ENCODE results near the gene SLC9A7.

Gene SLC9A7

DNA sequence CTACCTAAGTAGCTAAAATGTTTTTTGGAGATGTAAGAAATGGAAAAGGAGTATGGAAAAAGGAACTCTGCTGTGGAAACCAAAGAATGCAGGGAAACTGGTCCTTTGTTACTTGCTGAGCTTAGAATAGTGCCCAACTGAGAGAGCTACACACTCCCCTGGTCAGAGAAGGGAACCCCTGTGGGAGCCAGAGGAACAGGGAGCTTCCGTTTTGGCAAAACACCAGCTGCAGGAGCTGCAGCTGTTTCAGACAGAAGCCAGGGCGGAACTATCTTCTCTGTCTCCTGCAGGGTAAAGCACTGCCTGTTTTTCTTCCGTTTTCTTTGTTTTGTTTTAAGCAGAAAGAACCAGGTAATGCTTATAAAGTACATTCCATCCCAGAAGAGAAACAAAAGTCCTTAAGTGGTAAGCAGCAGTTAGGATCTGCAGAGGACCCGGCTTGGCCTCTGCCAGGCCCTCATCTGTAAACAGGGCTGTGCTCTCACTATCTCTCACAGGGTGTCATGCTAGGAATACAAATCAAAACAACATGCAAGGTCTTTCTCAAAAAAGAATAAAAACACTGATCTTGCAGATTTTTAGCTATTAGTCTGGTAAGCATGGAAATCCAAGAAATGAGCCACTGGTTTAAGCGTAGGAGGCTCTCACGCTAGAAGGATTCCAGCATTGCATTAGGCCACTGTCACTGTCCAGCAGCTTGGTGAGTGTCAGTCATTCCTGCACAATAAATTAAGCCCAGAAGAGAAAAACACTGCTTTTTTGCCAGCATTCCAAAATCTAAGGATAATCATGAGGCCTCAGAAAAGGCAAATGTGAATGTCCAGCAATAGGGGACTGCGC, 109.3 kb downstream of the SLC9A7 start:
- peak; percentile 50 for DNase-seq (ENCODE audit: low read depth, low spot score)

DNA sequence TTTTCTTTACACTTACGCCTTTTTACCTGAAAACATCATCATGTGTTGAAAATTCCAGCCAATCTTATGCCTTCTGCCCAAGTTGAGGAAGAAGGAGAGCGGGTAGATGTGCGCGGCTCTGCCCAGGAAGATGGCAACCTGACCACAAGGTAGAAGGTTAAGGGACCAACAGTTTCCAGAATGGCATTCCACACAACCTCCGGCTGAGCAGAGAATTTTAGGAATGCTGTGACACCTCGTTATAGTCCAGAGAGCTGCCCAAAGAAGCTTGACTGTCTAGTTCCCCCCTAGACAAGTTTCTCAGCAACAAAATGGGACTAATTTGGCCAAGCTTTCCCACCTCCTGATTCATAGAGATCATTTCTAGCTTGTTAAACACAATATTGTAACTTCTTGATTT, 110.3 kb downstream of the SLC9A7 start:
- no peak for DNase-seq (ENCODE audit: low read depth, low spot score)

DNA sequence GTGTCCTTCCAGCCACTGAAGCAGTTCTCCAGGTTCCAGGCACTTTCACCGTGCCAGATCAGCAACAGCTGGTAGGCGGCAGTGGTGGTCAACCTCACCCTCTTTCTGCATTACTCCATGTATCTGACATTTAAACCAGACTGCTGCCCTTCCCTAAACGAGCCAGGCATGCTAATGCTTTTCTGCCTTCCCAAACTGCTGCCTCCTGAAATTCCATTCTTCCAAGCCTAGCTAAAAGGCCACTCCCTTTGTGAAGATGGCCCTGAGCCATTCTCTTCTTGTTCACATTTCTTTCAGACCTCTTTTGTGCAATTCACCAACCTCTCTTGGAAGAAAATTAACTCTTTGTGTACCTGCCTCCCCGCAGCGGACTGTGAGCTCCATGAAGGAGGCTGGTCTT, 111.7 kb downstream of the SLC9A7 start:
- DNase-seq (ENCODE audit: low read depth, low spot score): no peak

DNA sequence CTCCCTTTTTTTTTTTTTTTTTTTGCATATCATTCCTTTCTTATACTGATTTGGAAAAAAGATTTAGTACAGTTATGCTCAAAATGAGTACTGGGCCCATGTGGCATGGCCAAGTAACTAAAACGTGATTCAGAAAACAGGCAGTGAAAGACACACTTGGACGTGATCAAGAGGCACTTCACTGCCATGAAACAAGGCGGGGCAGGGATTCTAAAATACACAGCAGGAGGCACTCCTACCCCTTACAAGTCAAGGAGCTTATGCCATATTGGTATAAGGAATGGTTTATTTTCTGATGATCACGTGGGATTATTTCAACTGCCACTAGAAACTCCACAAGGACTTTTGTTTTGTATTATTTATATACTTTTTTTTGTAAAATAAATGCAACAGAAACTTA, 113.3 kb downstream of the SLC9A7 start:
- DNase-seq (ENCODE audit: low read depth, low spot score): no peak

DNA sequence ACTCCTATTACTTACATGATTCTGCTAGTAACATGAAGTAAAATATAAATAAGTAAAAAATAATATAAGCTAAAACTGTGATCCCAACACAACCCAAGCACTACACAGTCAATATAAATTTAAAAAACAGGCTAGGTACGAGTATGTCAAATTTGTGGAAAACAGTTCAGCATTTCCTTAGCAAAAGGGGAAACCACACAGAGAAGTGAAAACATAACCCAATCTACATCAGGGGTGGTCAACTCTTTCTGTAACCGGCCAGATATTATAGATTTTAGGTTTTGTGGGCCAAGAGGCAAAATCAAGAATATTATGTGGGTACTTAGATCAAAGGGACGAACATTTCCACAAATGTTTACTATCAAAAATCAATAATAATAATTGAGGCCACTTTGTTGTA, 115.3 kb downstream of the SLC9A7 start:
- no peak for DNase-seq (ENCODE audit: low read depth, low spot score)

DNA sequence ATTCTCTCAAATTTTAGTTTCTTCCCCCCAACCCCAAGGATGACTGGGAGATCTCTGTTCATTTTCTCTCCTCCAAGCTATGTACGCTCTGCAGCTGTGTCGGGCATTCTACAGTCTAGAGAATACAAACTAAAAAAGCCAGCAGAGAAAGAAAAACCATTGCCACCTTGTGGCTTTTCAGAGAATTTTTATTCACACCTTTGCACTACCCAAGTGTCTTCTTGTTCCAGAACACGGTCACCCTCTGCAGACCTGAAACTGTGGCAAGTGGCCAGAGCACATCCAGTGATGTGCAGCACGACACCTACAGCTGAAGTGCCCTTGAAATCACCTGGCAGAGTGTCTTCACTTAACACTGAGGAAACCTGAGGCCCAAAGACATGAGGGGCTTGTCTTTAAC, 116.8 kb downstream of the SLC9A7 start:
- no peak for DNase-seq (ENCODE audit: low read depth, low spot score)

DNA sequence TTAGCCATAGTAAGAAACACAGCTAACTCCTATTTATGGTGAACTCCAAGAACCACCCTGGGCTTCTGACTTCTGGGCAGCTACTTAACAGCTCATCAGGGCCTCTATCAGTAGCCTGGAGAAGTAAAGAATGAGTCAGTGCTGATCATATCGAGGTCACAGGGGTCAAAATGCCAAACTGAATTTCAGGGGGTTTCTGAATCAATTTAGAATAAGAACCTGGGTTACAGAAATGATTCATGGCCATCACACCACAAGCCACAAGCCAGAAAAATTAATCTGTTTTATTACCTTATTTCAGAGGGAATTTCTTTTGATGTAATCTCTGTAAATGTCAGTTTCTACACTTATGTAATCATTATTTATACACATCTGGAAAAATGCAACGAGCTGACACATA, 121.0 kb downstream of the SLC9A7 start:
- DNase-seq (ENCODE audit: low read depth, low spot score): no peak

DNA sequence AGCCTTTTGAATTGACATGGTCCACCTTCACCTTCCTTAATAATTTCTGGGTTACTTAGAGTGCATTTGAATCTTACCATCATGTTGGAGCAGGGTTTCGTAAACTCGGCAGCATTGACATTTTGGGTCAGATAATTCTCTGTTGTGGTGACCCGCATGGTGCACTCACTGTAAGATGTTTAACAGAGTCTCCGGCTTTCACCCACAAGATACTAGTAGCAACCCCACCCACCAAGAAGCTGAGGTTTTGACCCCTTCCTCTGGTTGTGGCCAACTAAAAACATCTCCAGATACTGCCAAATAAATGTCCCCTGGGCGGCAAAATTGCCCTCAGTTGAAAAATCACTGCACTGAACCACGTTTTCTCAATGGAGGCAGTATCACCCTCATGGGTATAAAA, 122.7 kb downstream of the SLC9A7 start:
- no peak for DNase-seq (ENCODE audit: low read depth, low spot score)

DNA sequence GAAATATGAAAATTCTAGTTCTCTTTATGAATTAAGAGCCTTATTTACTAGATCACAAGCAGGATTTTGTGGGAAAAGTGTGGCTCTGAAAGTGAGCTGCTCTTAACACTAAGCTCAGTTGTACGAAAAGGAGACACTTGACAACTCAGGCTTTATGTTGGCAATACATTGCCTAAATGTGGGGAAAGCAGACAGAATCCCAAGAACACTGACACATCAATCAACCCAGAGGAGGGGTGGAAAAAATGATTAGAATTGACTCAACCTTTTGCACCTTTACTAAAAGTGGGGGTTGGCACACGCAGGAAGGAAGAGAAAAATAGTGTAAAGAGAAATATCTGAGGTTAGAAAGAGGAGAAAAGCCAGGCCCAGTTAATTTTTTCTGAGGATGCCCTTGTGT, 123.7 kb downstream of the SLC9A7 start:
- DNase-seq (ENCODE audit: low read depth, low spot score): no peak

DNA sequence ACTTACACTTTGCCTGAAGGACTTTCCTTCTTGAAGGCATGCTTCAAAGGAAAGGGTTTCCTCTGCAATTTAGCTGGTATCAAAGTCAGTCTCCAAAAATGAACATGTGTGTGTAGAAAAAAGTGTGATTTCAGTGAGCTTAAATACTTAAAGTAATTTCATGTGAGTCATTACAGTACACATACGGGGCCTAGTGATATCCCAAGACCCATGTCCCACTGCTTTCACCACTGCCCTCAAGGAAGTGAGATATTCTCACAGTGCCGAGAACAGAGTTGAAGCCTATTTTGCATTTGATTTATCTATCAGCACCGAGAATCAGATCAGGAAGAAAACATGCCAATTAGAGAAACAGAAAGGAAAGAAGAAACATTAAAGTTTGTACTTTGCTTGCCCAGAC, 124.3 kb downstream of the SLC9A7 start:
- no peak for DNase-seq (ENCODE audit: low read depth, low spot score)

DNA sequence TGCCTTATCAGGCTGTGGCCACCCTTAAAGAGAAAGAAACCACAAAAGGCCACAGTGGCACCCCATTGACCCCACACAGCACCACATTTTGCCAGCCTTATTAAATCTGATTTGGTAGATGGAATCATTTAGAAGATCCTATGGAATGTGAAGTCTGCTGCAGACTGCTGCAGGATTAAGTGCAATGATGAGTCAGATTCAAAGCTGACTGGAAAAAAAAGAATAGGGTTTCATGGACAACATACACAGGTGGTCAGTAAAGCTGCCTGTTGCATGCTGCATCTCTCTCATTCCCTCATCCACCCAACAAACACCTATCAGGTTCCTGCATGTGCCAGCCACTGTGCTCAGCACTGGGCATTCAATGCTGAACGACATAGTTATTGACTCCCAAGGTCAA, 128.8 kb downstream of the SLC9A7 start:
- no peak for DNase-seq (ENCODE audit: low read depth, low spot score)

DNA sequence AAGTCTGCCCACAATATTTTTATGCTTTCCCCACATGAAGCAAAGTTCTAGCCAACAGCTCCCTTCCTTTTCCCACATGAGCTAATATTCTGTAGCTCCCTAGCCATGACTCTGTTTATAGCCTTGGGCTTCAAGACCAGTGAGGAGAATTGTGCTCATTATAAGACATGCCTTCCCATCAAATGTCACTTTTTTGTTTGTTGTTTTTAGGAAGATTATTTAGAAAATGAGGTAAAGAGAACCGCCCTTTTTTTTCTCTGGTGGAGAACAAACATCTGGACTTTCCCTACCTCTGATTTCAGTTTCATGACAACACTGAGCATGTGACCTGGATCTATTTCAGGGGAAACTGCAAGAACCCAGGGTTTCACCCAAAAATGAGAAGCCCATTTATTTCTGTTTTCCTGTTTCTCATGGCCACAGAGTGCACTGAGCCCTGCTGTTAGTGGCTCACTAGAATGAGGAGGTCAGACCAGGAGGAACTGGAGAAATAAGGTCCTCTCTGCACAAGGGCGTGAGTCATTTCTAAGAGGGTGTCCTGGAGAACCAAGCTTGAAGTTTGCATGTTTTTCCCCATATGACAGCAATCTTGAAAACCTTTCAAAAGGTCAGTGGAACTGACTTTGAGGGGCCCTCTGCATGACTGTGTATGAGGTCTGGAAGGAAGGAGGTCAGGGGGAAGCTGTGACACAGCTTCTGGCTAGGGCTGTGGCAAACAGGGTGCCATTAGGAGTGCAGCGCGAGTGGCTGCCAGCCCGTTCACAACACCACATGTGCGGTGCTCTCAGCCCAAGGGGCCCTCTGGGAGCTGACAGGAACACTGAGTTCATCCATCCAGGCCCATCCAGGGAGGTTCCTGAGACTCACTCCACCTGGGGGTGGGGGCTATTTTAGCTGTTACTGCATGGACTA, 130.2 kb downstream of the SLC9A7 start:
- no peak for DNase-seq (ENCODE audit: low read depth, low spot score)

DNA sequence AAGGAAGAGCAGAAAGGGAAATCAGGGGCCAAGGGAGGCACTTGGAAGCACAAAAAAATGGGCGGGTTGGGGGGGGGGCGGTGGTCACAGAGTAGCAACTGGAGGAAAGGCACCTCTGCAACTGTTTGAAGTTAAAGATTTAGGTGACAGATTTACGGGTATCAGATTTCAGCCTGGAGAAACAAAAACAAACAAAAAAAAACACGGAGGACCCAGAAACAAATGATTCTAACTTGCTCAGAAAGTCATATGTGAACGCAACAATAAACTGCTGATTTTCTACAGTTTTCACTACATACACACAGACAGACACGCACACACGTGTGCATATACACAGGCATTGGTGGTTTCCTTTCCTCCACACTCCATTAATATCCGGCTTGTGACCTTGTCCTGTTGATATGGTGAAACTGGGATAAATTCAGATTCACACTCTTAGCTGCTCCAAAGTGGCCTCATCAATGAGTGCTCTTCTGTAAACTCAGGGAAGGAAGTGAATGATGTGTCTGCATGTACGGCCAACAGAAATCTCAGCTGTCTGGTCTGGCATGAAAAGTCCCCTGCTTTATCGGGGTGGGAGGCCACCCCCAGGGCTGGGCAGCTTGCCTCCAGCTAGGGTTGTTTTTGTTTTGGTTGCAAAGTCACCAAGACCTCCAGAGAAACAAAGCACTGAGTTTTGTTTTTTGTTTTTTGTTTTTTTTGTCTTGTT, 131.1 kb downstream of the SLC9A7 start:
- DNase-seq (ENCODE audit: low read depth, low spot score): no peak

DNA sequence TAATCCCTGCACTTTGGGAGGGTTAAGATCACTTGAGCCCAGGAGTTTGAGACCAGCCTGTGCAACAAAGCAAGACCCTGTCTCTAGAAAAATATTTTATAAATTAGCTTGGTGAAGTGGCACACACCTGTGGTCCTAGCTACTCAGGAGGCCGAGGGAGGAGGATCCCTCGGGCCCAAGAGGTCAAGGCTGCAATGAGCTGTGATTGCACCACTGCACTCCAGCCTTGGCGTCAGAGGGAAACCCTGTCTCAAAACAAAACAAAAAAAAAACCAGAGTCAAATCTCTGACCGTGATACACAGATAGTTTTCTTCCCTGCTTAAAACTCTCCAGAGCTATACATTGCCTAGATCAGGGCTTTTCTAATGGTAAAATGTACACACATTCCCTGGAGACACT, 131.9 kb downstream of the SLC9A7 start:
- no peak for DNase-seq (ENCODE audit: low read depth, low spot score)

DNA sequence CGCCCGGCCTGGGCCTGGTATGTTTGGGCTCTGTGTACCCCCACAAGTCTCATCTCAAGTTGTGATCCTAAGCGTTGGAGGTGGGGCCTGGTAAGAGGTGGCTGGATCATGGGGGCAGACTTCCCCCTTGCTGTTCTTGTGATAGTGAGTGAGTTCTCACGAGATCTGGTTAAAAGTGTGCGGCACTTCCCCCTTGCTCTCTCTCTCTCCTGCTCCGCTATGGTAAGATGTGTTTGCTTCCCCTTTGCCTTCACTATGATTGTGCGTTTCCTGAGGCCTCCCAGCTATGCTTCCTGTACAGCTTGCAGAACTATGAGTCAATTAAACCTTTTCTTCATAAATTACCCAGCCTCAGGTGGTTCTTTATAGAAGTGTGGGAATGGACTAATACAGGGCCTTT, 132.4 kb downstream of the SLC9A7 start:
- DNase-seq (ENCODE audit: low read depth, low spot score): no peak

DNA sequence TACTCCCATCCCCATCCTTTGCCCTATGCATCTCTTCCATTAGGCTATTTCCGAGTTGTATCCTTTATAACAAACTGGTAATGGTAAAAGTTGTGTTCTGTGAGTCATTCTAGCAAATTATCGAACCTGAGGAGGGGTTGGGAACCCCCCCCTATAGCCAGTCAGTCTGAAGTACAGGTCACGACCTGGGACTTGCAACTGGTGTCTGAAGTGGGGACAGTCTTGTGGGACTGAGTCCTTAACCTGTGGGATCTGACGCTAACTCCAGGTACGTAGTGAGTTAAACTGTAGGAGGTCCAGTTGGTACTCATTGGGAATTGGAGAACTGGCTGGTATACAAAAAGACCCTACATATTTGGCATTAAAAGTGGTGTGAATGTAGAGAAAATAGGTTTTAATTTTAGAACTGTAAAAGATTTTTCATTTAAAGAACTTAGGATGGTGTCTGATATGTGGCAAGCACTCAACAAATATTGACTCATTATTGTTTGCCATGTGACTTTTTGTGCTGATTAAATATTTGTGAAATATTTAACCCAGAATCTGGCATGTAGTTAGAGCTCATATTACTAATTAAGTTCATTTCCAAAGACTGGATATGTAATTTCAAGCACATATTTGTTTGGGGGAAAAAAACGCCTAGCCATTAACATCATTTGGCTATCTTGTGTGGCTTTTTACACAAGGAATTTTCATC, 134.7 kb downstream of the SLC9A7 start:
- DNase-seq (ENCODE audit: low read depth, low spot score): no peak

DNA sequence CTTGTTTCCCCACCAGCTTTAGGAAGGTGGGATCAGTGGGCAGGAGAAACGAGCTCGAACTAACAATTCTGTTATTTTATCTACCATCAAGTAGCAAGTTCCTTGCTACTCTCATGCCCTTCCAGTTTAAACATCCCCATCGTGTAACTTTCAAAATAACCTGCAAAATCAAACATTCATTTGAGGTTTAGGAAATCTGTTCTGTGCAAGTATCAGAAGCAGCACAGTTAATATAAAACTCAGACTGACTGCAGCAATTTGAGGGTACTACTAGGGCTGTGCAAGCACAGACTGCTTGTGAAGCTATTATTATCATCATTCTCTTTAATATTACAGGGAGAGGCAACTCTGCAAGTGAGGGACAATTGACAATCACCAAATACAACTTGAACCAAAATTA, 137.3 kb downstream of the SLC9A7 start:
- DNase-seq (ENCODE audit: low read depth, low spot score): no peak

DNA sequence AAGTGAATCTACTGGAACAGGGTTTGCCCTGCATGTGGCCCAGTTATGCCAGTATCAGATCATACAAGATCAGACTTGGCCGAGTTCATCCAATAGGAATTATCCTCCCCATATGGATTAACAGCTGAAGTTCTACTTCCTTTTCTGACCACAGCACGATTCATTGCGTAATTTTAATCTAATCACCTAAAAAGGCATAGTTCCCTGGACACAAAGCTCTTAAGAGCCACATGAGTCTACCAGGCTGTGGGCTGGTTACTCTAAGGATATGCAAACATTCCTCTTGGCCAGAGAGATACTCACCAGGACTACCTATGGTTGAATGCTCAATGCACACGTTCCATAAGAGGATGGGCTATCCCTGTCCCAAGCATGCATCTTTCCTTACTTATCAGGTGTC, 138.4 kb downstream of the SLC9A7 start:
- DNase-seq (ENCODE audit: low read depth, low spot score): no peak

DNA sequence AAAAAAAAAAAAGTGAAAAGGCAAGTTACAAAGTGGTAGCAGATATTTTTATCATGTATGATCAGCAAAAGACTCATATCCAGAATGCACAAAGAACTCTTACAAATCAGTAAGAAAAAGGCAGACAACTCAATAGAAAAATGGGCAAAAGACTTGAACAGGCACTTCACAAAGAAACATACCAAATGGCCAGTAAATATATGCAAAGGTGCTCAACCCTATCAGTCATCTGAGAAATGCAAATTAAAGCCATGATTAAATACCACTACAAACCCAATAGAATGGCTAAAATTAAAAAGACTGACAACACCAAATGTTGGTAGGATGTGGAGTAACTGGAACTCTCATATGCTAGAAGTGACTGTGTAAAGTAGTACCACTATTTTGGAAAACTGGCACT, 140.0 kb downstream of the SLC9A7 start:
- DNase-seq (ENCODE audit: low read depth, low spot score): no peak

DNA sequence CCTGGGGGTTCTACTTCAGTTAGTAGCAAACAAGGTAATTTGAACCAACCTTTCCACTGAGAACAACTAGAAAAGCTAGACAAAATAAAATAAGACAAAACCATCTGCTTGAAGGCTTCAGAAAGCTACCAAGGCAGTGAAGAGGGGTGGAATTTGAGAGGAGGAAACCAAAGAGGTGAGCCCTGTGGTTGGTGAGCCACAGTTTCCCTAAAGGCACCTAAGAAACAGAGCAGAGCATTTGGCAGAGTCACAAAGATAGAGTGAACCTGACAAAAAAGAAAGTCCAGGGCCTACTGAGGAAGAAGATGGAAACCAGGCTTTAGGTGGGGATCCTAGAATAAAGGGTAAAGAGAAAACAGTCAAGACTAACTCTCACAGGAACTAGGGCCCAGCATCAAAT, 141.0 kb downstream of the SLC9A7 start:
- DNase-seq (ENCODE audit: low read depth, low spot score): no peak

DNA sequence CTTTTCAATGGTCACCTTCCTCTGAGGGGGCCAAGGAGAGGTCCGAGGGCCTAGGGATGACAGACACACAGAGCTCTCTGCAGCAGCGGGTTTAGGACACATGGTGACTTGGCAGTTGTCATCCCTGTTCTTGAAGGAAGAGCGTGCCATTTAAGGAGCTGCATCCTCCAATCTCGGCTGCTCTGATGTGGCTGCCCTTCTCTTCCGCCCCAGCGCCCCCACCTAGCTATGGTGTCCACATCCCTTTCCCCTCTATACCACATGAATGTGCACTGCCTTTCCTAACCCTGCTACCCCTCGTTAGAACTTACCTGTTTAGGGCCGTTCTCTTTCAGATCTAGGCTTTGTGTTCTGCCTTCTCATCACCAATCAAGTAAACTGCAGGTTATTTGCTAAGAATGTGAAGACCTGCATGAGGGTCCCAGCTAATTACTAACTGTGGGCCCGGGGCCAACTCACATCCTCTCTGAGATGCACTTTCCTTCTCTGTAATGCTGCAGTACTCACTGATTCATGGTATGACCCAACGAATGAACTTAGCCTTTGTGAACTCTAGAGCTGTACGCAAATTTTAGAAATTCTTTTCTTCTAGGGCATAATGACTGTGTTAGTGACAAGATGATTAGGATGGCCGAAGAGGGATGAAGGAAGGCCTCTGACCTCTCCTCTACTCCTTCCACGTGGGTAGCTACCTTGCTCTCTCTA, 147.1 kb downstream of the SLC9A7 start:
- no peak for DNase-seq (ENCODE audit: low read depth, low spot score)

Measured in smooth muscle cell of the brain vasculature (primary cell).